IPS DF 6.9 (cell line): ENCODE data around the gene RABGGTA.

Experiments used
- DNase-seq: peaks from one replicate; pipeline ENCODE4 v3.0.0-alpha.2; 2013; ENCODE audit warnings: low read depth, low spot score
- H3K27ac ChIP-seq: one replicate; pipeline ENCODE4 v1.5.1; 2013; ENCODE audit warnings: low read length, control low read depth
- H3K27me3 ChIP-seq: 2 replicates; pipeline ENCODE4 v1.6.1; 2013; ENCODE audit warnings: mild to moderate bottlenecking, low read length; ENCODE audit not compliant: control insufficient read depth, insufficient read depth
- H3K36me3 ChIP-seq: 2 replicates; pipeline ENCODE4 v1.6.1; 2013; ENCODE audit warnings: low read length; ENCODE audit not compliant: control insufficient read depth, insufficient read depth
- H3K4me1 ChIP-seq: 2 replicates; pipeline ENCODE4 v1.6.1; 2013; ENCODE audit warnings: low read length; ENCODE audit not compliant: control insufficient read depth, insufficient read depth
- H3K4me3 ChIP-seq: 2 replicates; pipeline ENCODE4 v1.5.1; 2013; ENCODE audit warnings: mild to moderate bottlenecking, low read length
- H3K9me3 ChIP-seq: 2 replicates; pipeline ENCODE4 v1.6.1; 2013; ENCODE audit warnings: low read length, inconsistent platforms; ENCODE audit not compliant: control insufficient read depth, insufficient read depth
- WGBS: extraction: QIAGEN DNeasy Blood & Tissue Kit; methylation state at CpG from one replicate; pipeline ENCODE4 v1.1.7; 2013; ENCODE audit warnings: mixed read lengths, missing lambda C conversion rate; ENCODE audit not compliant: insufficient read length, insufficient coverage; 5-methylcytosine and 5-hydroxymethylcytosine counted together

The RABGGTA gene

DNA sequence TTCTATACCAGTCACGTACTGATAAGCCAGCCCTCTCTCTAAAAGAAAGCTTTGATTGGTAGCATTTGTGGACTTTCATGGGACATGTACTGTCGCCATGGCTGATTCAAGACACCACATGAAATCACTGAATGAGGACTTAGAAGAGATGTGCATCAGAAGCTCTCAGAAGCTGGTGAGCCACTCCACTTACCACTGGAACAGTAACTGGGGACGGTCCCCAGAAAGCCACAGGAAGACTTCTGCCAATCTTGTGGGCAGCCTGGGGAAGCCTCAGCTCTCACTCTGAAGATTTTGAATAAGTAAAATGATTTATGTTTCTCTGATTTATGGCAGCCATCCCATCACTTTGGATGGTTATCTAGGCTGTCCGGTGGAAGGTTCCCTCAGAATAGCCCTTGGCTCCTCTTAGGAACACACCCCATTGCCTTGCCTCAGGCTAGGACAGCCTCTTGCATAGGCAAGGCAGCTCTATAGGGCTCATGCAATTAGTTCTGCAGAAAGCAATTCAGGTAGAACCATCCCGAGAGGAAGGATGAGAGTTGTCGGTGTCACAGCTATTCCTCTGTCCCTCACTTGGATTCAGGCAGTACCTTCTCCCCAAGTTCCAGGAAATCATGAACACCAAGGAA lies 18.4 kb upstream of the RABGGTA start:
- no peak overlapping the region for H3K4me3 ChIP-seq
- H3K27me3 ChIP-seq: no peaks in the 10 kb centered on the region
- H3K27ac ChIP-seq: no peak overlapping the region
- H3K9me3 ChIP-seq: no peaks in the 10 kb centered on the region
- H3K36me3 ChIP-seq: 0 out of 2 replicates have a peak, but pooled peaks cover 2% of the 10 kb centered on the region
- no peak for DNase-seq
- no CpG with 5 or more reads among the region's 6 CpGs for WGBS
- H3K4me1 ChIP-seq: no peaks in the 10 kb centered on the region

DNA sequence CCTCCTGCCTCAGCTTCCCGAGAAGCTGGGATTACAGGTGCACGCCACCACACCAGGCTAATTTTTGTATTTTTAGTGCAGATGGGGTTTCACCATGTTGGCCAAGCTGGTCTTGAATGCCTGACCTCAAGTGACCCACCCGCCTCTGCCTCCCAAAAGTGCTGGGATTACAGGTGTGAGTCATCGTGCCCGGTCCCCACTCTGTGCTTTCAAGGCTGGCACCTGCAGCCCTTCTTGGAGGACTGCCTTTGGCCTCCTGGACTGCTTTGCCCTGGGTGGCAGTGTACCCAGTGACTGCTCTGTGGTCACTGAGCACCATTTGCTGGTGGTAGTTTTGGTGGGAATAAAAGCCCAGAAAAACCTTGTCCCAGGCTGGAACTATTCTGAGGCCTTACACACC lies 15.6 kb upstream of the RABGGTA start:
- Histone ChIP-seq H3K27me3 (no peaks in the 10 kb centered on the region), H3K4me1 (no peaks in the 10 kb centered on the region), H3K9me3 (no peaks in the 10 kb centered on the region), H3K36me3 (0 out of 2 replicates have a peak, but pooled peaks cover 2% of the 10 kb centered on the region), H3K4me3 (no peak overlapping the region), H3K27ac (no peak overlapping the region)
- DNase-seq: no peak
- no CpG with 5 or more reads among the region's 5 CpGs for WGBS

DNA sequence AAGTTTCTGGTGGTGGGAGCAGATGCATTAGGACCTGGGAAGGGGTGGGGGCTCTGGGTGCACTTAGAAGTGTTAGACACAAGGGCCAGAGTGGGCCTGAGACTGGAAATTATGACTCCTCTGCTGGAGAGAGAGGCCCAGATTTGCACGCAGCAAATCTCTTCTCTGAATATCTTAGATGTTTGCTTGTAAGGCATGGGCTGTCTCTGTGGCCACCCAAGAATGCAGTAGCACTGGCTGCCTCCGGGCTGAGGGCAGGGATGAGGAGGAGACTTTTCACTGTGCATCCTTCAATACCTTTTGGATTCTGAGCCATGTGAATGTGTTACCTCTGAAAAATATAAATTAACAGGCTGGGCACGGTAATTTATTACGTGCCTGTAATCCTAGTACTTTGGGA lies 14.0 kb upstream of the RABGGTA start:
- no peak for DNase-seq
- H3K9me3 ChIP-seq: no peaks in the 10 kb centered on the region
- no peak overlapping the region for H3K4me3 ChIP-seq
- H3K27ac ChIP-seq: no peak overlapping the region
- no peaks in the 10 kb centered on the region for H3K36me3 ChIP-seq
- H3K27me3 ChIP-seq: no peaks in the 10 kb centered on the region
- WGBS: no CpG with 5 or more reads among the region's 4 CpGs
- H3K4me1 ChIP-seq: no peaks in the 10 kb centered on the region

DNA sequence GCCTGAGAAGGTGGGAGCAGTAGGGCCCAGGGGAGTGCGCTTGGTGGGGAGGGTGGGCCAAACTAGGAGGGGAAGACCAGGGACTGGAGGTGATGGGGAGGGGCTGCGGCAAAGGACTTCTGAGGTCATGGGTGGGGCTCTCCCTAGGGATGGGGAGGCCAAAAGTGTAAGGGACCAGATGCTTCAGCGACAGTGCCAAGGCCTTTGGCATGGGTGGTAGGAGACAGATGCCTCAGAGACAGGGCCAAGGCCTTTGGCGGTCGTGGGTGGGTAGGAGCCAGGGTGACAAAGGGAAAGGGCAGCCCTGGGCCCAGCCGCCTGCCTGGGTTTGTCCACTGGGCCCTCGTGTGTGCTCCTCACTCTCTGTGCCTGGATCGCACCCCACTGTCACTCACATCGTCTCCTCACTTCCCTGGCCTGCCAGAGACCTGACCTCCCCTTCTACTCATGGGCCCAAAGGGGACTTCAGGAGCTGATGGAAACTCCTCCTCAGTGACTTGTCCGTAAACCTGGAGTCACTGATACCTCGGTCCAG lies 13.2 kb upstream of the RABGGTA start:
- Histone ChIP-seq H3K36me3 (no peaks in the 10 kb centered on the region), H3K9me3 (no peaks in the 10 kb centered on the region), H3K4me3 (no peak overlapping the region), H3K27ac (no peak overlapping the region), H3K4me1 (no peaks in the 10 kb centered on the region), H3K27me3 (no peaks in the 10 kb centered on the region)
- WGBS: no CpG with 5 or more reads among the region's 11 CpGs
- DNase-seq: no peak

DNA sequence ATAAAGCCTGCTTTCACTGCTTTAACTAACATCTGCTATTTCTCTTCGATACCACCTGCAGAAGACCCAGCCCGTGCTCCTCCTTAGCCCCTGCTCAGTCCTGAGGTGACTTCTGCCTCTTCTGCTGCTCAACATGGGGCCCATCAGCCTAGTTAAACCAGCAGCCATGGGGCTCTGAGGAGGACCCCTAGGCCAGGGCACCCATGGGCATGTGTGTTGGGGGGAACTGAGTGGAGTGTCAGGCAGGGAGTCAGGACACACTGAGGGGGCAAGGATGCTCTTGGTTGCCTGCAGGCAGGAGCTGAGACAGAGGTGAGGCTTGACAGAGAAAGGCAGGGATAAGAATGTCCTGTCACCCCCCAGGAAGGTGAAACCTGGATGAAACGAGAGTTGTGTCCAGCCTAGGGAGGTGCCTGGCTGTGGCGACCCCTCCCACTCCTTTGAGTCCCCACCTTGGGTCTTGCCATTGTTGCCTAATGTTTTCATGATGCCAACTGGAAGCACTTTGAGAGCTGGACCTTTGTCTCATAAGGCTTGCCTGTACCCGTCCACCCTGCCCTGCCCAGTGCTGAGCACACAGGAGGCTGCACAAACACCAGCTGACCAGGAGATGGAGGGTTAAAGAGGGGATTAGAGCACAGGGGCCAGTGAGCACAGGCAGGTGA lies 12.5 kb upstream of the RABGGTA start:
- H3K9me3 ChIP-seq: no peaks in the 10 kb centered on the region
- no peak overlapping the region for H3K4me3 ChIP-seq
- no peak for DNase-seq
- H3K4me1 ChIP-seq: no peaks in the 10 kb centered on the region
- no peaks in the 10 kb centered on the region for H3K27me3 ChIP-seq
- no peaks in the 10 kb centered on the region for H3K36me3 ChIP-seq
- no peak overlapping the region for H3K27ac ChIP-seq
- WGBS: no CpG with 5 or more reads among the region's 5 CpGs

DNA sequence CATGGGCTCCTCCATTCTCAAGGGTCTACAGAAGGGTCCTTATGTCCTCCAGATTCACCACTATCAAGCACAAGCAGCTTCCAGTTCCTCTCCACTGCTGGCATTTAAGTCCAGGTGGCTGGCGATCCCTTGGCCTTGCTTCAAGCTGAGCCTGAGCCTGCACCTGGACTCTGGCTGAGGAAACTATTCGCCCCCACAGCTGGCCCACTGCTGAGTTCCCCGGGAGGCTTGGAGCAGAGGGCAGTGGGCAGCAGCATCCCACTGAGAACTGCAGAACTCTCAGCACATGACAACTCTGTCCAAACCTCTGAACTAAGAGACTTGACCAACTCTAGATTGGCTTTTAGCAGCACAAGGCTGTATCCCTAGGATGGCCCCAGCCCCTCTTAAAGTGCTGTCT lies 11.3 kb upstream of the RABGGTA start:
- no CpG with 5 or more reads among the region's 3 CpGs for WGBS
- DNase-seq: no peak
- Histone ChIP-seq H3K36me3 (no peaks in the 10 kb centered on the region), H3K4me1 (no peaks in the 10 kb centered on the region), H3K27me3 (no peaks in the 10 kb centered on the region), H3K27ac (no peak overlapping the region), H3K9me3 (no peaks in the 10 kb centered on the region), H3K4me3 (no peak overlapping the region)

DNA sequence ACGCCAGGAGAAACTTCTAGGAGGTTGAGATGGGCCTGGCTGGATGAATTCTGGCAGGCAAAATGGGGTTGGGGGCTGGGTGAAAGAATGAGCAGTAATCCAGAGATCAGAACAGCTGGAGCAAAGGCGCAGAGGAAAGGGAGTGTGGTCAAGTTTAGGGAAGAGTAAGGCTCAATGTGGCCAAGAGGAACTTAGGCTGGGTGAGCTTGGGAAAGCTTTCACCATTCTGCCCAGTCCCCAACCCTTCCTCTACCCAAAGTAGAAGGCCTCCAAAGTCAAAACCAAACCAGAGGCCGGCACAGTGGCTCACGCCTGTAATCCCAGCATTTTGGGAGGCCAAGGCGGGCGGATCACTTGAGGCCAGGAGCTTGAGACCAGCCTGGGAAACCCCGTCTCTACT lies 10.2 kb upstream of the RABGGTA start:
- no peaks in the 10 kb centered on the region for H3K9me3 ChIP-seq
- no peak overlapping the region for H3K4me3 ChIP-seq
- H3K4me1 ChIP-seq: no peaks in the 10 kb centered on the region
- no peaks in the 10 kb centered on the region for H3K27me3 ChIP-seq
- no peak for DNase-seq
- H3K27ac ChIP-seq: no peak overlapping the region
- H3K36me3 ChIP-seq: no peaks in the 10 kb centered on the region; the same call in 1 of the 2 replicates
- WGBS: no CpG with 5 or more reads among the region's 7 CpGs

DNA sequence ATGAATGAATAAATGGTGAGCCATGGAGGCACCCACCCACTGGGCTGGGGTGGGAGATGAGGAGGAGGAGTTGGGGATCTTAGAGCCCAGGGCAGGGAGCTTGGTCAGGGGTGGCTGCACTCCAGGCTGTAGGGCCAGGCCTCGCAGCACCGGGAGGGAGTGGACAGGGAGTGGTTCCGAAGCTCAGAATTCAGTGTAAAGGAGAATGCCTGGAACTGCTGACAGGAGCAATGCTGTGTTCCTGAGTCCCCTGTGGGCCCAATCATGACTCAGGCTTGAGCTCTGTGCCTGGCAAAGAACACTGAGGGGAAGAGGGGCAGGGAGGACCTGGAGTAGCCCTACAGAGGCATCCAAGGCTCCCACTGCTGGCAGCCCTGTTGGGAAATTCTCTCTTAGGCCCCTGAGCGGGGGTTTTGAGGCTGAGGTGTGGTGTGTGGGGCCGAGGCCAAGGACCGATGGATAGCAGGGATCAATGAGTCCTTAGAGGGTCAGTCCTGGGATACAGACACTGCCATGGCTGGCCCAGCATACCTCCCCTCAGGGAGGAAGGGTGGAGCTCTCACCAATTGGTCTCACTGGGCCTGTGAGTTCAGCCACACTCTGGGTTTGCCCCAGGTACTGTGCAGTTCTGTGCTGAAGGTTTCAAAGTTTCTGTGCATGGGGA lies 9.5 kb upstream of the RABGGTA start:
- no peak overlapping the region for H3K4me3 ChIP-seq
- no peaks in the 10 kb centered on the region; the same call in 1 of the 2 replicates for H3K36me3 ChIP-seq
- H3K27me3 ChIP-seq: no peaks in the 10 kb centered on the region
- H3K9me3 ChIP-seq: no peaks in the 10 kb centered on the region
- H3K4me1 ChIP-seq: no peaks in the 10 kb centered on the region
- WGBS: no CpG with 5 or more reads among the region's 6 CpGs
- no peak overlapping the region for H3K27ac ChIP-seq
- no peak for DNase-seq

DNA sequence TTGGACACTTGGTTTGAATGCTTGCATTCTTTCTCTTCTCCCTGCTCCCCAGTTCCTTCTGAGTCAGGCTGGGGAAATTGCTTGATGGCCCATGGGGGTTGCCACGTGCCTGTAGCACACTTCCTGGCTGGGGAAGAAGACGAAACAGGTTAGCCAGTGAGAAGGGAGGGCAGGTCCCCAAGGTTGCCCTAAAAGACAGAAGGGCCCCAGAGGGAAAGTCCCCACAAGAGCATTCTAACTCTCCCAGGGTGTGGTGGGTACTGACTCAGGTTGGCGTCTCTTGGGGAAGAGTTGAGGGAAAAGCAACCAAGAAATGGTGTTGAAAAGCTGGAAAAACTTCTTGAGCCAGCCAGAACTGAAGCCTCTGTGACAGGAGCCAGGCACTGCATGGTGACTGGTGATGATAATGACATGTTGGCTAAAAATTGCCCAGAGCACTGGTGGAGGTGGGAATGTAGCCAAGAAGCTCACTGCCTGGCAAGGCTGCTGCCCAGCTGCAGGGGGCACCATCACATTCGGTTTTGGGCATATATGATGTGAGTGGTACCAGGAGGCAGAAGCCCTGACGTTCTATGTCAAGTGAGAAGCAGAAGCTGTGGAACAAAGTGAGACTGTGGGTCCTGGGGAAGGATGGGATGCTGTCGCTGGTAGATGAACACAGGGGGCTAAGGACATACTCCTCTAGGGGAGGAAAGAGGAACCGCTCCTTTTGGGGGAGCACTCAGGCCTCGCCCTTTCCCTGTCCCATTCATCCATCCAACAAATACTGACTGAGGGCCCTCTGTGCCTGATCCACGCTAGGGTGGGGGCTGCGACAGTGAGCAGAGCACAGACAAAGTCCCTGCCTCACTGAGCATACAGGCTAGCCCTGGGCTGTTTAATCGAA lies 8.1 kb upstream of the RABGGTA start:
- Histone ChIP-seq H3K27ac (no peak overlapping the region), H3K9me3 (no peaks in the 10 kb centered on the region), H3K4me3 (no peak overlapping the region), H3K36me3 (no peaks in the 10 kb centered on the region; the same call in 1 of the 2 replicates), H3K4me1 (no peaks in the 10 kb centered on the region), H3K27me3 (no peaks in the 10 kb centered on the region)
- DNase-seq: no peak
- no CpG with 5 or more reads among the region's 11 CpGs for WGBS

DNA sequence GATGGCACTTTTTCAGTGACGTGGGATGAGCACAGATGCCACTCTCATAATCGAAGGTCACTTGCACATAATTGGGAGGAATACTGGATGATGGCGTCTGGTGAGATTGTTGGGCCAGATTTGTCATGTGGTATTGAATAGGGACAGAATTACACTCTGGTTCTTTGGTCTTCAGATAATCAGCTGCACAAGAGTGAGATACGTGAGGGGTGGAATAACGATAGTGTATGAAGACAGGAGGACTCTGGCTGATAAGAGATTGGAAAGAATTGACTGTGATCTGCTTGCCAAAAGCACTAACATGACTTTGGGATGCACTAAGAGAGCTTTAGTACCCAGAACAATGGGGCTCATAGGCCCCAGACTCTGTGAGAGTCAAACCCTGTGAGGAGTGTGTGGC lies 7.0 kb upstream of the RABGGTA start:
- Histone ChIP-seq H3K9me3 (no peaks in the 10 kb centered on the region), H3K36me3 (no peaks in the 10 kb centered on the region; the same call in 1 of the 2 replicates), H3K27ac (no peak overlapping the region), H3K27me3 (no peaks in the 10 kb centered on the region), H3K4me1 (no peaks in the 10 kb centered on the region), H3K4me3 (no peak overlapping the region)
- 100% methylated on average over 2 of the region's 5 CpGs for WGBS
- DNase-seq: no peak
